ENCODE measurements around the gene ILF3. TPM values are rescaled to one million over a fixed set of nuclear protein-coding genes. Genes with fewer than 3 reads are reported as not detected.
A peak's percentile ranks its signal among the peaks of the same experiment; 100 is the strongest.

Gene ILF3
- total RNA-seq, 4 donors from 2014 or later, result 67.3 to 88.2 (median 76.6) TPM

GRCh38 chr19:10621966-10622365, 32.2 kb upstream of the ILF3 start:
- no peaks in the 10 kb centered on the region for H3K9me3 ChIP-seq
- no peak for ATAC-seq
- no peaks in the 10 kb centered on the region for H3K27me3 ChIP-seq
- no peaks in the 10 kb centered on the region for H3K36me3 ChIP-seq
- TF ChIP-seq CTCF (IDR thresholded peaks at IDR 0.05 in 4 of 5, conservative IDR thresholded peaks at IDR 0.05 in 1 of 5) (no peak), POLR2A (IDR thresholded peaks at IDR 0.05) (no peak)
- in situ Hi-C loops (cut with MboI; ENCODE audit: low sequenced_read_pairs in 4 of 4), result no loop called here
- peaks cover 29 to 43% of the 10 kb centered on the region in 2 donors for H3K4me1 ChIP-seq
- no peak overlapping the region for H3K4me3 ChIP-seq
- no peak for DNase-seq
- H3K27ac ChIP-seq, result peak overlapping the region in 1 of 4 donors; percentile 95
- intact Hi-C loops (cut with DNase I; ENCODE audit: low total_unique reads), result no loop called here

- H3K27ac ChIP-seq, result peak overlapping the region; percentile 93 to 95 (median 95)
Observed at GRCh38 chr19:10624585-10624984, 29.6 kb upstream of the ILF3 start.

GRCh38 chr19:10625003-10625761, 29.0 kb upstream of the ILF3 start, which contains the start of gene SLC44A2:
Gene SLC44A2, plus strand, starts transcription at chr19:10625553. Its CDS starts 81 bp downstream, at chr19:10625634.
- TF ChIP-seq POLR2A (IDR thresholded peaks at IDR 0.05) (peak; percentile 82 to 92), CTCF (IDR thresholded peaks at IDR 0.05 in 4 of 5, conservative IDR thresholded peaks at IDR 0.05 in 1 of 5) (no peak)
- Histone ChIP-seq H3K4me1 (peaks cover 32 to 35% of the 10 kb centered on the region in 2 donors), H3K27me3 (no peaks in the 10 kb centered on the region), H3K4me3 (peak within 1 kb of the TSS; percentile 65 to 80 (median 76)), H3K9me3 (no peaks in the 10 kb centered on the region), H3K36me3 (peaks cover 0 to 27% of the 10 kb centered on the region in 2 donors), H3K27ac (peak within 1 kb of the TSS; percentile 93 to 95 (median 95))
- intact Hi-C loops (cut with DNase I; ENCODE audit: low total_unique reads), result loop anchor here (1.0 to 2.0 kb wide), 2 partner anchors 22 to 28 kb away; no protein-coding TSS in a partner anchor
- in situ Hi-C loops (cut with MboI; ENCODE audit: low sequenced_read_pairs in 4 of 4), result no loop called here
- ATAC-seq (peak; percentile 80 to 85), DNase-seq (peak; percentile 82 to 92)

More at GRCh38 chr19:10624585-10624984, 29.6 kb upstream of the ILF3 start:
- Histone ChIP-seq H3K9me3 (no peaks in the 10 kb centered on the region), H3K36me3 (peaks cover 0 to 21% of the 10 kb centered on the region in 2 donors), H3K4me1 (peaks cover 32 to 35% of the 10 kb centered on the region in 2 donors), H3K27me3 (no peaks in the 10 kb centered on the region), H3K4me3 (peak overlapping the region; percentile 52 to 80 (median 76))
- in situ Hi-C loops (cut with MboI; ENCODE audit: low sequenced_read_pairs in 4 of 4) (no loop called here), intact Hi-C loops (cut with DNase I; ENCODE audit: low total_unique reads) (loop anchor here (2.0 kb wide), 1 partner anchor 22 kb away; no protein-coding TSS in a partner anchor)
- ATAC-seq (peak in 1 of 2 donors; percentile 8), DNase-seq (no peak)
- TF ChIP-seq POLR2A (IDR thresholded peaks at IDR 0.05), result no peak
- TF ChIP-seq CTCF (IDR thresholded peaks at IDR 0.05 in 4 of 5, conservative IDR thresholded peaks at IDR 0.05 in 1 of 5), result no peak

- in situ Hi-C loops (cut with MboI; ENCODE audit: low sequenced_read_pairs in 4 of 4), result no loop called here
- ATAC-seq, result peak; percentile 20 to 34
- no peak for DNase-seq
- no peak for TF ChIP-seq POLR2A (IDR thresholded peaks at IDR 0.05)
- no peak for TF ChIP-seq CTCF (IDR thresholded peaks at IDR 0.05 in 4 of 5, conservative IDR thresholded peaks at IDR 0.05 in 1 of 5)
- Histone ChIP-seq H3K27me3 (no peaks in the 10 kb centered on the region), H3K9me3 (no peaks in the 10 kb centered on the region), H3K4me1 (peaks cover 30 to 32% of the 10 kb centered on the region in 2 donors), H3K4me3 (peak overlapping the region; percentile 65 to 80 (median 76)), H3K27ac (peak overlapping the region; percentile 93 to 95 (median 95)), H3K36me3 (peaks cover 0 to 33% of the 10 kb centered on the region in 2 donors)
- intact Hi-C loops (cut with DNase I; ENCODE audit: low total_unique reads), result loop anchor here (1.0 to 2.0 kb wide), 2 partner anchors 23 to 28 kb away; no protein-coding TSS in a partner anchor
Observed at GRCh38 chr19:10625762-10626138, 28.4 kb upstream of the ILF3 start.

Data from gastrocnemius medialis (tissue), 4 donors.